PC-9 (cell line): Measurements from ENCODE around the gene ADAT3.

Source experiments
- EZH2 ChIP-seq: fragments of 200-600 bp; sonication (generic); IDR thresholded peaks from 2 replicates; pipeline ENCODE4 v1.8.0; 2017; ENCODE audit warnings: antibody characterized with exemption, low read depth
- TF ChIP-seq, protein P1 (sequence below): fragments of 200-600 bp; sonication (generic); conservative IDR thresholded peaks from 2 replicates; pipeline ENCODE4 v1.6.1; 2017; ENCODE audit warnings: mixed run types, antibody characterized with exemption, mild to moderate bottlenecking, moderate library complexity

- TF ChIP-seq, protein P1, sequence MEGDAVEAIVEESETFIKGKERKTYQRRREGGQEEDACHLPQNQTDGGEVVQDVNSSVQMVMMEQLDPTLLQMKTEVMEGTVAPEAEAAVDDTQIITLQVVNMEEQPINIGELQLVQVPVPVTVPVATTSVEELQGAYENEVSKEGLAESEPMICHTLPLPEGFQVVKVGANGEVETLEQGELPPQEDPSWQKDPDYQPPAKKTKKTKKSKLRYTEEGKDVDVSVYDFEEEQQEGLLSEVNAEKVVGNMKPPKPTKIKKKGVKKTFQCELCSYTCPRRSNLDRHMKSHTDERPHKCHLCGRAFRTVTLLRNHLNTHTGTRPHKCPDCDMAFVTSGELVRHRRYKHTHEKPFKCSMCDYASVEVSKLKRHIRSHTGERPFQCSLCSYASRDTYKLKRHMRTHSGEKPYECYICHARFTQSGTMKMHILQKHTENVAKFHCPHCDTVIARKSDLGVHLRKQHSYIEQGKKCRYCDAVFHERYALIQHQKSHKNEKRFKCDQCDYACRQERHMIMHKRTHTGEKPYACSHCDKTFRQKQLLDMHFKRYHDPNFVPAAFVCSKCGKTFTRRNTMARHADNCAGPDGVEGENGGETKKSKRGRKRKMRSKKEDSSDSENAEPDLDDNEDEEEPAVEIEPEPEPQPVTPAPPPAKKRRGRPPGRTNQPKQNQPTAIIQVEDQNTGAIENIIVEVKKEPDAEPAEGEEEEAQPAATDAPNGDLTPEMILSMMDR: no peak
- no peak for TF ChIP-seq EZH2
These were observed 15.3 kb upstream of the ADAT3 start for GRCh38 chr19:1889907-1890306.
